ENCODE data around the gene KRTAP5-6.

KRTAP5-6 gene

GRCh38 chr11:1737080-1737757 lies 40.2 kb downstream of the KRTAP5-6 start:
- Histone ChIP-seq H3K4me1 (ENCODE audit: low read depth, poor library complexity, severe bottlenecking) (no peaks in the 10 kb centered on the region), H3K27ac (no peak overlapping the region), H3K9ac (no peak overlapping the region), H3K36me3 (ENCODE audit: insufficient read depth) (no peaks in the 10 kb centered on the region), H3K79me2 (ENCODE audit: insufficient read depth, low read depth) (no peaks in the 10 kb centered on the region), H3K4me3 (IDR thresholded peaks at IDR 0.05; ENCODE audit: insufficient read depth, low read depth, low read length) (no peak overlapping the region), H4K20me1 (ENCODE audit: insufficient read depth) (no peaks in the 10 kb centered on the region), H3K4me2 (no peak overlapping the region), H3K27me3 (ENCODE audit: insufficient read depth, low read depth) (peaks cover 82% of the 10 kb centered on the region), H2AFZ (ENCODE audit: low read depth) (no peak overlapping the region)
- TF ChIP-seq CTCF (conservative IDR thresholded peaks at IDR 0.05; ENCODE audit: low read depth, low read length), result no peak

- no peaks in the 10 kb centered on the region for H3K4me1 ChIP-seq (ENCODE audit: low read depth, poor library complexity, severe bottlenecking)
- H2AFZ ChIP-seq (ENCODE audit: low read depth), result no peak overlapping the region
- H3K4me3 ChIP-seq (IDR thresholded peaks at IDR 0.05; ENCODE audit: insufficient read depth, low read depth, low read length), result no peak overlapping the region
- H3K36me3 ChIP-seq (ENCODE audit: insufficient read depth), result no peaks in the 10 kb centered on the region
- no peak overlapping the region for H3K27ac ChIP-seq
- no peaks in the 10 kb centered on the region for H4K20me1 ChIP-seq (ENCODE audit: insufficient read depth)
- no peak for TF ChIP-seq CTCF (conservative IDR thresholded peaks at IDR 0.05; ENCODE audit: low read depth, low read length)
- no peak overlapping the region for H3K4me2 ChIP-seq
- peaks cover 86% of the 10 kb centered on the region for H3K27me3 ChIP-seq (ENCODE audit: insufficient read depth, low read depth)
- no peak overlapping the region for H3K9ac ChIP-seq
- H3K79me2 ChIP-seq (ENCODE audit: insufficient read depth, low read depth), result no peaks in the 10 kb centered on the region
Observed at GRCh38 chr11:1738380-1738779, 41.4 kb downstream of the KRTAP5-6 start.

- no peak for TF ChIP-seq CTCF (conservative IDR thresholded peaks at IDR 0.05; ENCODE audit: low read depth, low read length)
- H3K9ac ChIP-seq, result no peak overlapping the region
- peaks cover 85% of the 10 kb centered on the region for H3K27me3 ChIP-seq (ENCODE audit: insufficient read depth, low read depth)
- no peak overlapping the region for H3K4me3 ChIP-seq (IDR thresholded peaks at IDR 0.05; ENCODE audit: insufficient read depth, low read depth, low read length)
- H3K36me3 ChIP-seq (ENCODE audit: insufficient read depth), result no peaks in the 10 kb centered on the region
- H4K20me1 ChIP-seq (ENCODE audit: insufficient read depth), result no peaks in the 10 kb centered on the region
- H3K4me1 ChIP-seq (ENCODE audit: low read depth, poor library complexity, severe bottlenecking), result no peaks in the 10 kb centered on the region
- no peak overlapping the region for H2AFZ ChIP-seq (ENCODE audit: low read depth)
- H3K27ac ChIP-seq, result no peak overlapping the region
- H3K79me2 ChIP-seq (ENCODE audit: insufficient read depth, low read depth), result no peaks in the 10 kb centered on the region
- no peak overlapping the region for H3K4me2 ChIP-seq
Observed at GRCh38 chr11:1739576-1739975, 42.6 kb downstream of the KRTAP5-6 start.

- no peaks in the 10 kb centered on the region for H3K4me1 ChIP-seq (ENCODE audit: low read depth, poor library complexity, severe bottlenecking)
- no peak overlapping the region for H3K4me3 ChIP-seq (IDR thresholded peaks at IDR 0.05; ENCODE audit: insufficient read depth, low read depth, low read length)
- H3K27me3 ChIP-seq (ENCODE audit: insufficient read depth, low read depth), result peaks cover 75% of the 10 kb centered on the region
Observed at GRCh38 chr11:1740786-1741530, 44.0 kb downstream of the KRTAP5-6 start.

More at GRCh38 chr11:1740786-1741530, 44.0 kb downstream of the KRTAP5-6 start:
- H3K27ac ChIP-seq, result no peak overlapping the region
- no peaks in the 10 kb centered on the region for H3K36me3 ChIP-seq (ENCODE audit: insufficient read depth)
- no peak for TF ChIP-seq CTCF (conservative IDR thresholded peaks at IDR 0.05; ENCODE audit: low read depth, low read length)
- no peak overlapping the region for H3K4me2 ChIP-seq
- H3K79me2 ChIP-seq (ENCODE audit: insufficient read depth, low read depth), result no peaks in the 10 kb centered on the region
- H2AFZ ChIP-seq (ENCODE audit: low read depth), result no peak overlapping the region
- no peaks in the 10 kb centered on the region for H4K20me1 ChIP-seq (ENCODE audit: insufficient read depth)
- no peak overlapping the region for H3K9ac ChIP-seq

Measured in KMS-11 (cell line).